ENCODE data around the gene FKTN.

FKTN gene

GRCh38 chr9:105633411-105633810, 75.5 kb downstream of the FKTN start:
- no peak for DNase-seq

- DNase-seq, result no peak
Observed at GRCh38 chr9:105636331-105636730, 78.4 kb downstream of the FKTN start.

GRCh38 chr9:105637787-105638395, 80.0 kb downstream of the FKTN start:
- no peak for DNase-seq

- no peak for DNase-seq
Observed at GRCh38 chr9:105639936-105640335, 82.0 kb downstream of the FKTN start.

- no peak for DNase-seq
Observed at GRCh38 chr9:105643795-105644194, 85.9 kb downstream of the FKTN start.

- no peak for DNase-seq
Observed at GRCh38 chr9:105646879-105647594, 89.1 kb downstream of the FKTN start.

GRCh38 chr9:105647595-105648349, 89.8 kb downstream of the FKTN start:
- no peak for DNase-seq

GRCh38 chr9:105651806-105652205, 93.9 kb downstream of the FKTN start:
- DNase-seq, result no peak

GRCh38 chr9:105656131-105656921, 98.4 kb downstream of the FKTN start:
- peak in 1 of 2 experiments; percentile 41 for DNase-seq

GRCh38 chr9:105658351-105658750, 100.4 kb downstream of the FKTN start:
- no peak for DNase-seq

- DNase-seq, result no peak
Observed at GRCh38 chr9:105661011-105661410, 103.1 kb downstream of the FKTN start.

- no peak for DNase-seq
Observed at GRCh38 chr9:105662184-105663104, 104.5 kb downstream of the FKTN start, which contains the start of gene TAL2. TSS of gene TAL2 (plus strand) at chr9:105662457. CDS start at chr9:105662497, 40 bp downstream.

- DNase-seq, result no peak
Observed at GRCh38 chr9:105663914-105664313, 106.0 kb downstream of the FKTN start.

GRCh38 chr9:105667867-105668266, 109.9 kb downstream of the FKTN start:
- DNase-seq, result no peak

GRCh38 chr9:105670315-105670714, 112.4 kb downstream of the FKTN start:
- no peak for DNase-seq

GRCh38 chr9:105670775-105671174, 112.8 kb downstream of the FKTN start:
- DNase-seq, result no peak

GRCh38 chr9:105672711-105673234, 114.8 kb downstream of the FKTN start:
- no peak for DNase-seq

- DNase-seq, result no peak
Observed at GRCh38 chr9:105673850-105674387, 116.0 kb downstream of the FKTN start.

- no peak for DNase-seq
Observed at GRCh38 chr9:105676351-105676923, 118.5 kb downstream of the FKTN start.

- no peak for DNase-seq
Observed at GRCh38 chr9:105678163-105678562, 120.2 kb downstream of the FKTN start.

- no peak for DNase-seq
Observed at GRCh38 chr9:105678781-105679180, 120.8 kb downstream of the FKTN start.
